ENCODE results near the gene JMJD1C. TPM values are rescaled to one million over a fixed set of nuclear protein-coding genes. Genes with fewer than 3 reads are reported as not detected.

Gene JMJD1C
- total RNA-seq, 1 donor from 2014 or later, result 84.2 TPM

DNA sequence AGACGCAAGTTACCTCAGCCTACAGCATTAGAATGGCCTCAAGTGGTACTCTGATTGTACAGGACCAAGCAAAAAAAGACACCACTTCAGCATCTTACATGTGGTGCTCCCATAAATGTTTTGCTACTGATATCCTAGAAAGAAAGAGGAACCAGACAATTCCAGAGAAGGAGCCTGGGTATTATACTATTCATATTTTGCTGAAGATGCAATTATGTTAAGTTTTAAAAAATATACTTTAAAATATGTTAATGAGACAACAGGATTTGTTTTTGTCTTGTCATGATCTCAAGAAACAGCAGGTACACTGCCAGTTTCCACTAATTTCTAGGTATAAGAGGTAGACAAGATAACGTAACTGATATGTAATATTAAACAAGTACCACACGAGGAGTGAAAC, 92.6 kb downstream of the JMJD1C start:
- Histone ChIP-seq H3K9me3 (no peaks in the 10 kb centered on the region), H3K27me3 (no peaks in the 10 kb centered on the region), H3K27ac (no peak overlapping the region), H3K4me3 (no peak overlapping the region), H3K36me3 (no peaks in the 10 kb centered on the region), H3K4me1 (no peaks in the 10 kb centered on the region)
- DNase-seq, result no peak
- intact Hi-C loops (cut with DNase I), result no loop called here
- no peak for TF ChIP-seq CTCF (IDR thresholded peaks at IDR 0.05)
- ATAC-seq, result no peak

DNA sequence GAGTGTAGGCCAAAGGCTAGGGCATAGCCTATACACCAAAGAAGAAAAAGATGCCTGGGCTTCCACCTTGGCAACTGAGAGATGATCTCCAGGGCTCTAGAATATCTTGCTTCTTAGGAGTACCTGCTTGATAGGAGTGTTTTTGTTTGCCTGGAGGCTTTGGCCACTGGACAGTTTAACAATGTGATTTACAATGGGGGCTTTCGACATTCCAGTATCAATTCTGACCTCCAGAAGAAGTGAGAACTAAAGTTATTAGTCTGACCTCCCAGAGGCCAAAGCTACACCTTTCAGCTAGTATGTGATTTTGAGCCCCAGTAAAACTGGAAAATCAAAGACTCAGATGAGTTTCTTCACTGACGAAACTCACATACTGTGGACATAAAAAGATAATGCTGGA, 96.1 kb downstream of the JMJD1C start:
- Histone ChIP-seq H3K4me1 (no peaks in the 10 kb centered on the region), H3K9me3 (no peaks in the 10 kb centered on the region), H3K27ac (no peak overlapping the region), H3K36me3 (no peaks in the 10 kb centered on the region), H3K27me3 (no peaks in the 10 kb centered on the region), H3K4me3 (no peak overlapping the region)
- no peak for ATAC-seq
- intact Hi-C loops (cut with DNase I), result no loop called here
- no peak for DNase-seq
- no peak for TF ChIP-seq CTCF (IDR thresholded peaks at IDR 0.05)

DNA sequence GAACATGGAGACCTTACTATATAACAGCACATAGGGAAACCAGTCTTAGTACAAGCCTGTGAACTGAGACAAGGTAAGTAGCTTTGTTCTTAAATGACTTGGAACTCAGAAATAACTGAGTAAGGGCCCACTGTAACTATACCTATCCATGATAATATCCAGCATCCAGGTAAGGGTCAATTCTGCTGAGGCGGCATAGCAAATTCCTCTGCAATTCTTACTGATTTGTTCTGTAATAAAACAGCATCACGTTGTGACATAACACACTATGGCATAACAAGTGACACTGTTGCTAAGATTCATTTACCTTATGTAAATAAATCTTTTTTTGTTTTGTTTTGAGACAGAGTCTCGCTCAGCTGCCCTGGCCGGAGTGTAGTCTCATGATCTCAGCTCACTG, 97.4 kb downstream of the JMJD1C start:
- H3K27ac ChIP-seq, result no peak overlapping the region
- DNase-seq (no peak), ATAC-seq (no peak)
- no peak for TF ChIP-seq CTCF (IDR thresholded peaks at IDR 0.05)
- H3K27me3 ChIP-seq, result no peaks in the 10 kb centered on the region
- H3K4me1 ChIP-seq, result no peaks in the 10 kb centered on the region
- H3K4me3 ChIP-seq, result no peak overlapping the region
- no peaks in the 10 kb centered on the region for H3K9me3 ChIP-seq
- no peaks in the 10 kb centered on the region for H3K36me3 ChIP-seq
- intact Hi-C loops (cut with DNase I), result no loop called here

DNA sequence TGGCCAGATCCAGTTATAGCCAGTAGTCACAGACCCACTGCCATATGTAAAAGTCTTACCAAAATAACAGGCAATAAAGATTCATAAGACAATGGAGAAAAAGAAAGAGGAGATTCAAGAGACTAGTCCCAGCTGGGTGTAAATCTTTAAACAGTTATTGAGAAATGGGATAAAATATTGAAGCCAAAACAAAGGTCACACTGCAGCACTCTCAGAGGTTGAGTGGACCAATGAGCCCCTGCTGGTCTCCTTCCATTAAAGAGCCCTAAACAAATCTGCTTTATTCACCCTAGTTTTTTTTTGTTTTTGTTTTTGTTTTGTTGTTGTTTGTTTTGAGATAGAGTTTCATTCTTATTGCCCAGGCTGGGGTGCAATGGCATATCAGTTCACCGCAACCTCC, 98.8 kb downstream of the JMJD1C start:
- H3K27ac ChIP-seq, result no peak overlapping the region
- intact Hi-C loops (cut with DNase I), result no loop called here
- no peaks in the 10 kb centered on the region for H3K27me3 ChIP-seq
- no peak overlapping the region for H3K4me3 ChIP-seq
- ATAC-seq, result no peak
- no peaks in the 10 kb centered on the region for H3K4me1 ChIP-seq
- H3K36me3 ChIP-seq, result no peaks in the 10 kb centered on the region
- TF ChIP-seq CTCF (IDR thresholded peaks at IDR 0.05), result no peak
- no peak for DNase-seq
- H3K9me3 ChIP-seq, result no peaks in the 10 kb centered on the region

DNA sequence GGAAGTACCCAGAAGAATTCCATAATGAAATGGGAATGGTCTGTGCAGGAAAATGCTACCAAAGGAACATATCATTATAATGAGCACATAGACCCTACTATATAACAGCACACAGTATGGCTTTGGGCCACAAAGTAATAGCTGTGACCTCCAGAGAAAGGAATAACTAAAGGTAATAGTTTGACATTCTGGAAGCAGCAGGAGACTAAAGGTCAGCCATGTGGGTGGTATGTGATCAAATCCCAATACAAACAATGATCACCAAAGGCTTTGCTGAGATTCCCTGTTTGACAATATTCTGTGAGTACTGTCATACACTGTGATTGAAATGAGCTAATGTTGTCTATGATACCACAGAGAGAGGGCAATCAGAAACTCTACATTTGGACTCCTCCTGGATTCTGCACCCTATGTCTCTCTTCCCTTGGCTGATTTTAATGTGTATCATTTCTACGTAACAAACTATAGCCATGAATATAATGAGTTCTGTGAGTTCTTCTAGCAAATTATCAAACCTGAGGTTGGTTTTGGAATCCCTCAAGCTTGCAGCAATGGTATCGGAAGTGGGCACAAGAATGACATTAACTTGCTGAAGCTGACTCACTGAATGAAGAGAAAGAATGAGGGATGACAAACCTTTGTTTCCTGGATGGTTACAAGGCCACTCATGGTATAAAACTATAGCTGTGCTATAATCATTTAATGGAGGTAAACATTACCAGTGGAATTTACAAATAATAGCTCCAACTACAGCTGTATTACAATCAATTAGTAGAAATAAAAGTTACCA, 99.6 kb downstream of the JMJD1C start:
- no peak overlapping the region for H3K4me3 ChIP-seq
- intact Hi-C loops (cut with DNase I), result no loop called here
- TF ChIP-seq CTCF (IDR thresholded peaks at IDR 0.05), result no peak
- H3K4me1 ChIP-seq, result no peaks in the 10 kb centered on the region
- ATAC-seq, result no peak
- no peaks in the 10 kb centered on the region for H3K9me3 ChIP-seq
- DNase-seq, result no peak
- no peaks in the 10 kb centered on the region for H3K36me3 ChIP-seq
- H3K27me3 ChIP-seq, result no peaks in the 10 kb centered on the region
- no peak overlapping the region for H3K27ac ChIP-seq

GRCh38 chr10:63364918-63365317, 100.9 kb downstream of the JMJD1C start:
- no peak overlapping the region for H3K27ac ChIP-seq

More at GRCh38 chr10:63364918-63365317, 100.9 kb downstream of the JMJD1C start:
- Histone ChIP-seq H3K27me3 (no peaks in the 10 kb centered on the region), H3K36me3 (no peaks in the 10 kb centered on the region), H3K9me3 (no peaks in the 10 kb centered on the region), H3K4me1 (no peaks in the 10 kb centered on the region), H3K4me3 (no peak overlapping the region)
- ATAC-seq (no peak), DNase-seq (no peak)
- TF ChIP-seq CTCF (IDR thresholded peaks at IDR 0.05), result no peak
- intact Hi-C loops (cut with DNase I), result no loop called here
